ENCODE results near the gene SNED1. TPM values are rescaled to one million over a fixed set of nuclear protein-coding genes. Genes with fewer than 3 reads are reported as not detected.
A peak's percentile ranks its signal among the peaks of the same experiment; 100 is the strongest.

Gene SNED1
- total RNA-seq, 1 donor from 2014 or later, result 25.2 TPM

- no peak for DNase-seq
These were observed 5.7 kb upstream of the SNED1 start for GRCh38 chr2:240992572-240993291.

- no peak for DNase-seq
These were observed 4.8 kb upstream of the SNED1 start for GRCh38 chr2:240993446-240994170.

GRCh38 chr2:240994171-240994896 lies 4.1 kb upstream of the SNED1 start:
- DNase-seq, result no peak

- no peak for DNase-seq
These were observed 3.1 kb upstream of the SNED1 start for GRCh38 chr2:240995041-240996021.

- no peak for DNase-seq
These were observed 2.1 kb upstream of the SNED1 start for GRCh38 chr2:240996161-240996833.

GRCh38 chr2:240996834-240997140 lies 1.6 kb upstream of the SNED1 start:
- DNase-seq, result no peak

- peak; percentile 38 for DNase-seq
These were observed 1.1 kb upstream of the SNED1 start for GRCh38 chr2:240997141-240997855.

GRCh38 chr2:240998706-240998994 lies 232 bp downstream of the SNED1 start:
- DNase-seq, result no peak

GRCh38 chr2:240998995-240999791 lies 775 bp downstream of the SNED1 start:
- DNase-seq, result peak; percentile 44

- no peak for DNase-seq
These were observed 1.6 kb downstream of the SNED1 start for GRCh38 chr2:240999873-241000541.

- no peak for DNase-seq
These were observed 2.5 kb downstream of the SNED1 start for GRCh38 chr2:241000831-241001321.

- DNase-seq, result no peak
These were observed 3.2 kb downstream of the SNED1 start for GRCh38 chr2:241001413-241002274.

- no peak for DNase-seq
These were observed 4.0 kb downstream of the SNED1 start for GRCh38 chr2:241002275-241003046.

GRCh38 chr2:241003047-241003360 lies 4.6 kb downstream of the SNED1 start:
- no peak for DNase-seq

GRCh38 chr2:241003369-241003768 lies 5.0 kb downstream of the SNED1 start:
- no peak for DNase-seq

- DNase-seq, result no peak
These were observed 5.6 kb downstream of the SNED1 start for GRCh38 chr2:241003830-241004564.

GRCh38 chr2:241005569-241005968 lies 7.2 kb downstream of the SNED1 start:
- no peak for DNase-seq
